Spinal cord (tissue), 10 donors: ENCODE results near the gene PHF23. TPM values are rescaled to one million over a fixed set of nuclear protein-coding genes. Genes with fewer than 3 reads are reported as not detected.

Experiments used
- DNase-seq, 6 donors: peaks; one replicate each; pipeline versions ENCODE4 v3.0.0 to v3.0.0-alpha.2; 2013 to 2015; ENCODE audit warnings: low spot score in 6 of 6, low read depth in 4 of 6
- H3K27ac ChIP-seq: one replicate; pipeline ENCODE4 v1.5.1; 2013; ENCODE audit warnings: low read depth, low read length, control low read depth
- H3K27me3 ChIP-seq: one replicate; pipeline ENCODE4 v1.6.1; 2013; ENCODE audit warnings: low read length; ENCODE audit not compliant: control insufficient read depth, insufficient read depth
- H3K36me3 ChIP-seq: one replicate; pipeline ENCODE4 v1.6.1; 2013; ENCODE audit warnings: low read length; ENCODE audit not compliant: control insufficient read depth, insufficient read depth
- H3K4me1 ChIP-seq: one replicate; pipeline ENCODE4 v1.6.1; 2013; ENCODE audit warnings: low read length; ENCODE audit not compliant: control insufficient read depth, insufficient read depth
- H3K4me3 ChIP-seq: one replicate; pipeline ENCODE4 v1.5.1; 2013; ENCODE audit warnings: low read depth, low read length, control low read depth
- H3K9me3 ChIP-seq: one replicate; pipeline ENCODE4 v1.6.1; 2013; ENCODE audit warnings: low read length; ENCODE audit not compliant: control insufficient read depth, insufficient read depth
- WGBS: methylation state at CpG from one replicate; pipeline ENCODE4 v1.1.5; 2013; ENCODE audit warnings: missing lambda C conversion rate; ENCODE audit not compliant: insufficient coverage; 5-methylcytosine and 5-hydroxymethylcytosine counted together
- polyA plus RNA-seq, 2 donors: library from polyadenylated mRNA; unstranded; fragments of 120-200 nt; gene quantifications; one replicate each; pipeline ENCODE4 v1.2.1, GENCODE V29; 2013; ENCODE audit not compliant: insufficient read length in 2 of 2
- total RNA-seq, 2 donors: library from RNA; depleted of rRNA in 1 of 2; stranded (reverse); fragments of 120-200 nt in 1 of 2; fragments of >200 nt in 1 of 2; gene quantifications; one replicate each; pipeline versions ENCODE4 v1.2.3 to v1.2.4, GENCODE V29; 2013 to 2014
- donor health status: healthy.

PHF23 gene
- total and polyA plus RNA-seq, 4 donors: 26.2 to 53.2 (median 49.6) TPM

DNA sequence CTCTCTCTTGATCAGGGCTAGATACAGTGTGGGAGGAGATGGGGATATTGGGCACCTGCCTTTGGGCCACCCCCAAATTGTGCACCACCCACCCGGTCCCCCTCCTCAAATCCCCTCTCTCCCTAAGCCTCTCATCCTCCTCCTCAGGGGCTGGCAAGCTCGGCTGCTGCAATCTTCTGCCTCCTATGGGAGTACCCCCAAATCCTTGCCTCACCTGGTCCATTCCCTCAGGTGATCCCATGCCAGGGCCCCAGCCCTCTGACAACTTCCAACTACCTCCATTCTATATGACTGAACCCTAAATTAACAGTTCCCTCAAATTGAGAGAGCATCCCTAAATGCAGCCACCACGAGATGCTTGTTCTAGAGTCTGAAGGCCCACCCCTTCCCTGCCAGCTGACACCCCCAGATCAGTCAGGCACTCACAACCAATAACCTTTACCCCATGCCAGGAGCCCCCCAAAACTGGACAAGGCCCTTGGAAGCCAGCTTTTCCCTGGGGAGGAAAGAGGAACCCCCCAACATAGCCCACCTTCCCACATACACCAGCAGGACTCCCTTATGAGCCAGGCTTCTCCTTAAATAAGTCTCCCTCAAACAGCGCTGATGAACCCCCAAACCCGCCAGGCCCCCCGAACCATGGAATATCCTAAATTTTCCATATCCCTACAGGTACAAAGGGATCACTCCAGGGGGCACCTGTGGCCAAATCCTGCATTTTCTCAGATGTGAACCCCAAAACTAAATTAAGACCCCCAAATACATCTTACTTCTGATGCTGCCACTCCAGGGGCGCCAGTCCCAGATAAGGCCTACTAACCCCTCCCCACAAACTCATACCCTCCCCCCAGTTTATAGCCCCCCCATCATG lies 22.8 kb downstream of the PHF23 start:
- peaks cover 11% of the 10 kb centered on the region for H3K36me3 ChIP-seq
- peak overlapping the region; percentile 78 for H3K27ac ChIP-seq
- no peaks in the 10 kb centered on the region for H3K9me3 ChIP-seq
- H3K4me1 ChIP-seq: peaks cover 89% of the 10 kb centered on the region
- DNase-seq: no peak
- H3K27me3 ChIP-seq: no peaks in the 10 kb centered on the region
- 10% methylated on average over 7 of the region's 7 CpGs for whole genome bisulfite sequencing
- H3K4me3 ChIP-seq: peak overlapping the region; percentile 49

DNA sequence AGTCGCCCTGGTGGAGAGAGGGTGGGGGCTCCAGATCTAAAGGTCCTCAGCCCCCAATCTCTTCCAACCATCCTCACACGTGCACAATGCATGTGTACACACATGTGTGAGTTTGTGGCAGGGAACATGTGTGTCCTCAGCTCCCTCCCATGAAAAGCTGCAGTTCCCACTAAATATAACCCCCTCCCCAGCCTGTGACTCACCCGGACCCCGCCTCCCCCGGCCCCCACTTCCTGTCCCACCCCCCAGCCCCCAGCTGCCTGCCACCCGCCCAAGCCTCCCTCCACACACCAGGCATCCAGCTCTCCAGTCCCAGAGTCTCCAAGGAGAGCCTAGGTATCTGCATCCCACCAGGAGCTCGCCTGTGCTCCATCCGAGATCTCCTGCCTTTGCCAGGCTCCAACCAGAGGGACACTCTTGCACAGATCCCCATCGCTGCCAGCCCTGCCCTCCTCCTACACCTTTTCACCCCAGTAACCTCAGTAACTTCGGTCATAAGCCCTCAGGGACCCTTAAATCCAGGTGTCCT lies 23.5 kb downstream of the PHF23 start:
- no peak for DNase-seq
- Histone ChIP-seq H3K27ac (peak overlapping the region; percentile 99), H3K36me3 (peaks cover 3% of the 10 kb centered on the region), H3K4me1 (peaks cover 87% of the 10 kb centered on the region), H3K4me3 (peak overlapping the region; percentile 72), H3K9me3 (no peaks in the 10 kb centered on the region), H3K27me3 (no peaks in the 10 kb centered on the region)
- WGBS: 8% methylated on average over 4 of the region's 10 CpGs

DNA sequence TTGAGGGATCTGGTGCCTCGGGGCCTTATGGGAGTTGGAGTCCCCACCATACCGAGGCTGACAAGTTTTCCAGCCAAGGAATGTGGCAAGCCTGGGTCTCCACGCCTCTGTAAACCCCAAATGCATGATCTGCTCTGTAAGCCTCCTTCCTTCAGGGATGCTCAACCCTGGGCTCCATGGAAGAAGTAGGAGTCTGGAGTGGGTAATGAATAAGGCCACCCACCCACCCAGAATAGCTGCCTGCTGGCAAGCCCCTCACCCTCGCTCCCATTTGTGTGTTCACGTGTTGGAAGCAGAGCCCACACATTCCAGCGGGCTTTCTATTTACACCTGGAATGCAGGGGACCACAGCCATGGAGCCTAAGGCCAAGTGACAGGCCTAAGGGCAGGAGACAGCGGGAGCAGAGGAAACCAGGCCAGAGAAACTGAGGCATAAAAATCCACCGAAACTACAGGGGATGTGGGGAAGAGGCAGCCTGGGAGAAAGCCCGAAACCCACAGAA lies 24.1 kb downstream of the PHF23 start:
- Histone ChIP-seq H3K27ac (peak overlapping the region; percentile 99), H3K36me3 (no peaks in the 10 kb centered on the region), H3K4me3 (peak overlapping the region; percentile 72), H3K4me1 (peaks cover 85% of the 10 kb centered on the region), H3K27me3 (no peaks in the 10 kb centered on the region), H3K9me3 (no peaks in the 10 kb centered on the region)
- WGBS: 0% methylated on average over 6 of the region's 9 CpGs
- DNase-seq: peak in 2 of 6 donors; percentile 80 to 85

DNA sequence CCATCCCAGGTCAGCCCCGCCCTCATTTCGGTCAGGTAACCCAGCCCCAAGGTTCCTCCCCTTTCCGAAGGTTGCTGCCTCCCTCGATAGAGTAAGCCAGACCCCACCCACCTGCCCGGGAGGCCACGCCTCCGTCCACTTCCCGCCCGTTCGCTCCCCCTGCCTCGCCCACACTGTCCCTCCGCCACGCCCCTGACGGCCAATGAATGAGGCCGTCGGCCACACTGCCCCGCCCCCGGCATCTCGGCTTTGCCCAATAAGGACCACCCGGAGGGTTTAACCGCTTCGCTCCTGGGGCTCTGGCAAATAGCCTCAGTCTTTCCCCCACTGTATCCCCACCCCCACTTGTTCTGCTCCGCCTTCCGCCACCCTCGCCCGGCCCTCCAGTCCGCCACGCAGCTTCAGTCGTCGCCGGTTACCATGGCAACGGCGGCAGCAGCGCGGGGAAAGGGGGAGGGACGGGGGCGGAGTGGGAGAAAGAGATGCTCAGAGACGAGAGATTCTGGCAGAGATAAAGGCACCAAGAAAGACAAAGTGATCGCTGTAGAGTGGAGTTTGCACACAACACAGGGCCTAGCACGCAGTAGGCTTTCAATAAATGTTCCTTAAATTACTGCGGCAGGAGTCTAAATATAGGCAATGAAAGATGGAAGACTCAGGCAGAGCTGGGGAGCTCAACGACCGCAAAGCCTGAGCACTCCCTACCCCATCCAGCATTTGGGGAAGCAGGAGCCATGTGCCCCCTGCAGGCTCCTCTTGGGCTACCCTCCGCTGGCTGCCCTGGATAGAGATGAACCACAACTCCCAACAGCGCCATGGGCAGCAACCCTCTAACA lies 24.7 kb downstream of the PHF23 start:
- 0% methylated on average over 36 of the region's 45 CpGs for WGBS
- Histone ChIP-seq H3K27ac (peak overlapping the region; percentile 99), H3K9me3 (no peaks in the 10 kb centered on the region), H3K27me3 (no peaks in the 10 kb centered on the region), H3K36me3 (no peaks in the 10 kb centered on the region), H3K4me3 (peak overlapping the region; percentile 72), H3K4me1 (peaks cover 81% of the 10 kb centered on the region)
- DNase-seq: peak; percentile 91 to 100 (median 98)

DNA sequence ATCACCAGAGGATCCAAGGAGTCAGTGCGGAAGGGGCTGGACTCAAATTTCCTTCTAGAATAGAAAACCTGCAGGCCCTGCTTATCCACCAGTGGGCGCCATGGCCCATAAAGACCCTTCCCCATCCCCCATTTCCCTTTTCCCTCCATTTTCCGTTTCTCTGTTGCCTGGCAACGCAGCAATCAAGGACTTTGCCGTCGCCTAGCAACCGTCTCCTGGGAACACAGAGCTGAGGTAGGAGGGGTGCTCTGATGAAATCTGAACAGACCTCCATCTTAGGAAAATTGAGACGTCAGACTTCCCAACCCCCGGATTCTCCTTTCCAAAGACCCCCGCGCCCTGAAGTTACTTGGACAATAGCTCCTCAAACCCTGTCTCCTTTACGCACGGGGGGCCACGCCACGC lies 25.4 kb downstream of the PHF23 start:
- peak overlapping the region; percentile 99 for H3K27ac ChIP-seq
- peak overlapping the region; percentile 72 for H3K4me3 ChIP-seq
- peak in 5 of 6 donors; percentile 93 to 100 (median 98) for DNase-seq
- H3K27me3 ChIP-seq: no peaks in the 10 kb centered on the region
- H3K36me3 ChIP-seq: peaks cover 4% of the 10 kb centered on the region
- no peaks in the 10 kb centered on the region for H3K9me3 ChIP-seq
- 0% methylated on average over 9 of the region's 15 CpGs for WGBS
- H3K4me1 ChIP-seq: peaks cover 80% of the 10 kb centered on the region

DNA sequence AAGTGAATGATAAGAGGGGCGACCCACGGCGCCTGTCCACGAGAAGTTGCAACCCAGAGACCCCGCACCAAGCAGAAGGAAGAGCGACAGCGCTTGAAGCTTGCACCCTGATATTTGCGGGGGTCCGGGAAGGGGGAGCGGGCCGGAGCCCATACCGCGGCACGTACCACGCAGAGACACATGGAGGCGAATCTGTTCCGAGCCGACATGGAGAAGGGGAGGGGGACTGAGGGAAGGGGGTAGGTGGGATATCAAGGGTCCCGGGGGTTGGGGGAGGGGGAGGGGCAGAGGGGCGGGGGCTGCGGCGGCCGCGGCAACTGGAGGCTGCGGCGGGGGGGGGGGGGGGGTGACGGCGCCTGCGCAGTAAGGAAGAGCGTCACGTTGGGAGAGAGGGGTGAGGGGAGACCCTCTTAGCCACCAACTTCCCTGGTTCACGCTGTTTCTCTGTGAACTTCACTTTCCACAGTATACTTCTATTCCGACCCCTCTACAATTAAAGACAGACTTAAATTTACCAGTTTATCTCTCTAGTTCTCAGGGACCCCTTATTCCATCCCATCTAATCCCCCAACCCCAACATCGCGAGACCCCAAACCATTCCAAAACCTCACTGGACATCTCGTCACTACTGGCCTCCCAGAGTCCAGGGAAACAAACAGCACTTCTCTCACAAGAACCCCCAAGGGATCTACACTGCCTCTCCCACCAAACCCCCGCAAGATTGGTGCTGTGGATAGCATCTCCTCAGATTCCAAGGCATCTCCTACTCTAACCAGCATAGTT lies 27.6 kb downstream of the PHF23 start:
- peaks cover 82% of the 10 kb centered on the region for H3K4me1 ChIP-seq
- DNase-seq: peak in 1 of 6 donors; percentile 71
- no peaks in the 10 kb centered on the region for H3K9me3 ChIP-seq
- peaks cover 20% of the 10 kb centered on the region for H3K36me3 ChIP-seq
- no peaks in the 10 kb centered on the region for H3K27me3 ChIP-seq
- H3K4me3 ChIP-seq: peak overlapping the region; percentile 14
- no peak overlapping the region for H3K27ac ChIP-seq
- WGBS: 15% methylated on average over 15 of the region's 37 CpGs

DNA sequence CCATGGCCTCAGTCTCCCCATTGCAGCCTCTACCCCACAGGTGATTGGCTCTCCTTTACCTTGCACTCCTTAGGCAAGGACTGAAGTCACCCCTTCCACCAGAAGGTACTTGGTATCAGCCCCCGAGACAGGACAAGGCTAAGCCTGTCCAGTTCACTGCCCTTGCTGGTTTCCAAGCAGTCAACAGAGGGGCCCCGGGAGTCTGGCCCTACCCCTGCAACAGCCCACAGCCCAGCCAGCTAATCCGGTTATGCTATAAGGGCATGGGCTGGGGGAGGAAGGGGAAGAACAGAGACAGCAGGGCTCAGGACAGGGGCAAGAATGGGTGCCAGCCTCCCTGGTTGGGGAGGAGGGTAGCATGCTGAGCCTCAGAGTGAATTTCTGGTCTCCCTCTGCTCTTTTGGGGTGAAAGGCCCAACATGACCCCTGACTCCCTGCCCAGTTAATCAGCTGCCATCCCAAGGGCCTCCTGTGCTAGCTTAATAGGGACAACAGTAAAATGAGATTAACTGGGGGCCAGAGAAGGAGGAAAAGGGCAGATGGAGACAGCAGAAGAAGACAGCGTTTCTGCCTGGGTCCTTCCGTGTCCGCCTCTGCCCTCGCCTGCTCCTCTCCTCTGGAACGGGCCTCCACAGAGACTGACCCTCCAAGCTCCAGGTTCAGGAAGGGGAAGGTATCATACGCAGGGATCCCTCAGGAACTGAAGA lies 30.4 kb downstream of the PHF23 start:
- Histone ChIP-seq H3K4me3 (no peak overlapping the region), H3K36me3 (peaks cover 26% of the 10 kb centered on the region), H3K4me1 (peaks cover 82% of the 10 kb centered on the region), H3K27ac (no peak overlapping the region), H3K9me3 (no peaks in the 10 kb centered on the region), H3K27me3 (no peaks in the 10 kb centered on the region)
- WGBS: 80% methylated on average over 7 of the region's 9 CpGs
- no peak for DNase-seq

DNA sequence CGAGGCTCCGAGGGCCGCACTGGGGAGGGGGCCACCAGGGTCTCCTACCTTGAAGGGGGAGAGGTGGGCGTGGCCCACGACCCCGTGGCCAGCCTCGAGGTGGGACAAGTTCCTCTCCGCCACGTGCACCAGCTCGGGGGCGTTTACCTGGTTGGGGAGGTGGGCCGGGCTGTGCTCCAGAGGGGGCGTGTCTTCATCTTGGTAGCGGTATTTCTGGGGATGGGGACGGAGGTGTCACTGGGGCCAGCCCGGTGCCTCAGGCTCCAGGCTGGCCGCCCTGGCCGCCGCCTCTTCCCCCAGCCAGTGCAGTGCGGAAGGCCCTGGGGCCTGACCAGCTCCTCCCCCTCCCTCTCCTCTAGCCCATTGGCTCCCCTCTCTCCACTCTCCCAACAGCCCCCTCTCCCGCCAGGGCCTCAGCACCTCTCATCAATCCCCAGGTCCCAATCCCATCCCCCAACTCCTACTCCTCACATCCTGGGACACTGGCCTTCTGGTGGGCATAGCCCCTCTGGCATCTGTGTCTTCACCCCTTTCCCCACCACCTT lies 31.2 kb downstream of the PHF23 start:
- H3K27ac ChIP-seq: no peak overlapping the region
- peaks cover 34% of the 10 kb centered on the region for H3K36me3 ChIP-seq
- no peak overlapping the region for H3K4me3 ChIP-seq
- no peaks in the 10 kb centered on the region for H3K27me3 ChIP-seq
- no peak for DNase-seq
- 30% methylated on average over 17 of the region's 21 CpGs for WGBS
- H3K9me3 ChIP-seq: no peaks in the 10 kb centered on the region
- peaks cover 78% of the 10 kb centered on the region for H3K4me1 ChIP-seq
